GM12892 (cell line): ENCODE measurements around the gene PHEX.

Experiments
- DNase-seq: peaks from one replicate; pipeline ENCODE4 v3.0.0; 2011; ENCODE audit not compliant: insufficient read length
- FAIRE-seq: peaks from 2 replicates; lab custom pipeline; 2011; peaks lifted over from hg19 to GRCh38; lab: Jason Lieb, UNC
- POLR2A ChIP-seq: IDR thresholded peaks from 2 replicates; pipeline ENCODE4 v1.6.1; 2011; ENCODE audit warnings: low read depth, low read length, control low read depth
- POLR2AphosphoS5 ChIP-seq: IDR thresholded peaks from 2 replicates; pipeline ENCODE4 v1.6.1; 2011; ENCODE audit warnings: low read depth, low read length, control low read depth
- TAF1 ChIP-seq: IDR thresholded peaks from 2 replicates; pipeline ENCODE4 v1.6.1; 2011; ENCODE audit warnings: low read depth, mild to moderate bottlenecking, control low read depth, low read length, borderline replicate concordance

PHEX gene

DNA sequence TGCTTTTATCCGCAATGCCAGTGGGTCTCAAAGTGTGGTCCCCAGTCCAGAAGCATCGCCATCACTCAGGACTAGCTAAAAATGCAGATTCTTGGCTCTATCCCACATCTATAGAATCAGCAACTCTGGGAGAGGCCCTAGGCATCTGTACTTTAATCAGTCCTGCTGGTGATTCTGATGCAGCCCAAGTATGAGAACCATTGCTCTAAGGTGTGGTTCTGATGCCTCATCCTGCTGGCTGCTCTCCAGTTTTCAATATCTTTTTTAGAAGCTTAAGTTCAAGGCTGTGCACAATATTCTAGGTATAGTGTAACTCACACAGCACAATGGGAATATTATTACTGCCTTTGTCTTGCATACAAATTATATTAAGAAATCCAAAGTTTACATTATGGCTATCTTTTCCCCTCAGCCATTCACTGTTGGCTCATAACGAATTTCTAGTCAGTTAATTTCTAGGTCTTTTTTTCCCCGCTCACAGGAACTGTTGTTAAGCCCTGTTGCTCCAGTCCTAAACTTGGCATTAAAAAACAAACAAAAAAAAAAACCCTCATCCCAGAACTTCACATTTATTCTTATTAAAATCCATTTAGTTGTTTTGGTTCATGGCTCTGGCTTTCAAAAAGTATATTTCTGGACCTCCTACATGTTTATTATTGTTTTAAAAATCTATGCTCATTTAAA is 109.1 kb downstream of the PHEX start:
- DNase-seq (no peak), FAIRE-seq (no peak)
- no peak for TF ChIP-seq TAF1
- TF ChIP-seq POLR2AphosphoS5, result no peak
- TF ChIP-seq POLR2A, result no peak

DNA sequence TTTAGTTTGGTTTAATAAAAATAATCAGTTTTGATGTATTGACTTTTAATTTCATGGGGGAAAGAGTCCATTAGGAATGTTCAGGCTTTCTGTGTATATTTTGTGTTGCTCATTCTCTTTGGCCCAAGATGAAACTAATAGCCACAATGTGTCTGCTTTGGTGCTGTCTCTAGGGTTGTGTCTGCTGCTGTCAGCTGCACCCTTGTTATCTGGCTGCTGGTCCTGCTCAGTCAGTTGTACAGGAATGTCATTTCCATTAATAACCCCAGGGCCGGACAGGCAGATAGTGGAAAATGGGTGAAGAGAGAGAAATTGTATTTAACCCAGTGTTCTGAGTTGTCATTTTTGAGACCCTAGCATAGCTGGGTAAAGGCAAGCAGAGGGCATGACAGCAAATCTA is 115.1 kb downstream of the PHEX start:
- no peak for DNase-seq
- TF ChIP-seq POLR2A (no peak), POLR2AphosphoS5 (no peak), TAF1 (no peak)
- no peak for FAIRE-seq

DNA sequence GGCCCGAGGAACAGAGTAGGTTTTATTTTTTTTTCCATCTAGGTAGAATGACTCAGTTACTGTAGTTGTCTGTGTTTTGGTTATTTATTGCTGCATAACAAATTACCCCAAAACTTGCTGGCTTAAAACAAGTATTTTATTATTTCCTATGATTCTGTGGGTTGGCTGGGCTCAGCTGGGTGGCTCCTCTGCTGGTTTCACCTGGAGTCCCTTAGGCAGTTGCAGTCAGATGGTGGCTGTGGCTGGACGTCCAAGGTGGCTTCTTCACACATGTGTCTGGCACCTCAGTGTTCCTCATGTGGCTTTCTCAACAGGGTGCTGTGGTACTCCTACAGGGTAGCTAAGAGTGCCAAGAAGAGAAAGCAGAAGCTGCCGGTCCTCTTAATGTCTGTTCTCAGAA is 115.8 kb downstream of the PHEX start:
- FAIRE-seq, result no peak
- TF ChIP-seq POLR2A (no peak), POLR2AphosphoS5 (no peak), TAF1 (no peak)

DNA sequence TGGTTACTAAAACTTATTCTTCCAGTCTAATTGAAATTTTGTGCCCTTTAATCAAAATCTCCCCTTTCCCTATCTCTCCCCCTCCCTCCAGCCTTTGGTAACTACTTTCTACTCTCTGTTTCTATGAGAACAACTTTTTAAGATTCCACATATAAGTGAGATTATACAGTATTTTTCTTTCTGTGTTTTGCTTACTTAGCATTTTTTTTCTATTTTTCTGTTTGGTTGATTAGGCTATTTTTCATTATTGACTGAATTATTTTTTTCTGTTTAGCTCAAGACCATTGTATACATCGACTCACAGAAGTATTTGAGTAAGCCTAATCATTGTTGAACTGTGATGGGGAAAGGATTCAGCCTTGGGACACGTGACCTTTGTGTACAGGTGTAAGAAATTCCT is 116.4 kb downstream of the PHEX start:
- DNase-seq (no peak), FAIRE-seq (no peak)
- TF ChIP-seq TAF1 (no peak), POLR2A (no peak)

More for the DNA sequence above, 115.8 kb downstream of the PHEX start:
- no peak for DNase-seq

DNA sequence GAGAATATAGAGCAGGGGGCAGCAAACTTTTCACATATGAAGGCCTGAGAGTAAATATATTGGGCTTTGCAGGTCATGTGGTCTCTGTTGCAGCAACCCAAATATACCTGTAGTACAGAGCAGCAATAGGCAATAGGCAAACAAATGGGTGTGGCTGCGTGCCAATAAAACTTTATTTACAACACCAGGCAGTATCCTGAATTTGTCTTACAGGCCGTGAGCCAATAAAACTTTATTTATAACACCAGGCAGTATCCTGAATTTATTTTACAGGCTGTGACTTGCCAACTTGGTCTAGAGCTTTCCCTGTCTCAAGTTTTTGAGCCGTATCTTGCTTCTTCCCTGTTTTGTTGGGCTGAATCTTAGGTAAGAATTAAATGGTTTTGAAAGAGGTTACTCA is 118.2 kb downstream of the PHEX start:
- no peak for TF ChIP-seq POLR2AphosphoS5
- no peak for TF ChIP-seq TAF1
- no peak for TF ChIP-seq POLR2A
- FAIRE-seq, result no peak

DNA sequence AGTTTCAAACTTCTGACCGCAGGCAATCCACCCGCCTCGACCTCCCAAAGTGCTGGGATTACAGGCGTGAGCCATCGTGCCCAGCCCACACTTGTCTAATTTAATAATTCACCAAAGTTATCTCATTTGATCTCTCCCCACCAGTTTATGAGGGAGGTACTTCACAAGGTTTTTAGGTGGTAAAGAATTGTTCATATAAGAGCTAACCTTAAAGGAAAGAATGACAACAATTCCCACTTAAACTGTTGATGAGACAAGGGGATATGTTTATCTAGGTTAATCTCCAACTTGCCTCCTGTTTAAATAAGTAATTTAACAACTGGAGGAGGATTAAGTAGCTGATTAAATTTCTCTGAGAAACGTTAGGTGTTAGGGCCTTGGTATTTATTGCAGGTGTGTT is 123.0 kb downstream of the PHEX start:
- FAIRE-seq, result no peak

More for the DNA sequence above, 118.2 kb downstream of the PHEX start:
- DNase-seq, result no peak

DNA sequence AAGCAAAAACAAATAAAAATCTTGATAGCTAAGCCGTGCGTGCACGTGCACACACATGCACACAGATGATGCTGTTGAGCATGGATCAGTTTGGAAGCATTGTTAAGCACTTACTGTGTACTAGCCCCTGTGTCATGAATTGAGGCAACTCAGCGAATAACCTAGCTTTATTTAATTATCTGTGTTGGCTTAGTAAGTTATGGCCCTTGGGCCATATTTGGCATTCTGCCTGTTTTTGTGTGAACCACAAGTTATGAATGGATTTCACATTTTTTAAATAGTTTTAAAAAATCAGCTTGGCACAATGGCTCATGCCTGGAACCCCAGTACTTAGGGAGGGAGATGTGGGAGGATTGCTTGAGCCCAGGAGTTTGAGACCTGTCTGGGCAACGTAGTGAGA is 126.9 kb downstream of the PHEX start:
- FAIRE-seq (no peak), DNase-seq (no peak)
- TF ChIP-seq POLR2A (no peak), TAF1 (no peak), POLR2AphosphoS5 (no peak)

More for the DNA sequence above, 123.0 kb downstream of the PHEX start:
- TF ChIP-seq POLR2A (no peak), POLR2AphosphoS5 (no peak), TAF1 (no peak)
- DNase-seq, result no peak

DNA sequence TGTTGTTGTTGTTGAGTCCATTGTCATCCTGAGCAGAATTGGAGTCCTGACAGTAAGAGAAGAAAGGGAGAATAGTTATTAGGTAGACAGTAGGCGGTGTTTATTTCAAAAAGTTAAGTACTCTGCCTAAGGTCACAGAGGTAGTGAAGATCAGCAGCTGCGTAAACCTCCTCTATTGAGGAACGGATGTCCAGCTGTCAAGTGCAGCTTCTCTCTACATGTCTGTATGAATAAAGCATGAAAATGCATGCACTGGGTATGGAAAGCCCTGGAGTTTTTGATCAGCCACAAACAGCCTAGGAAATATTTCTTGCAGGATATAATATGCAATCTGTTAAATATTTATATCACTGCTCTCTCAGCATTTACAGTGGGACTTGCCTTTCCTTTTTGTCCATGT is 131.2 kb downstream of the PHEX start:
- TF ChIP-seq TAF1 (no peak), POLR2A (no peak), POLR2AphosphoS5 (no peak)
- FAIRE-seq, result no peak
- no peak for DNase-seq

DNA sequence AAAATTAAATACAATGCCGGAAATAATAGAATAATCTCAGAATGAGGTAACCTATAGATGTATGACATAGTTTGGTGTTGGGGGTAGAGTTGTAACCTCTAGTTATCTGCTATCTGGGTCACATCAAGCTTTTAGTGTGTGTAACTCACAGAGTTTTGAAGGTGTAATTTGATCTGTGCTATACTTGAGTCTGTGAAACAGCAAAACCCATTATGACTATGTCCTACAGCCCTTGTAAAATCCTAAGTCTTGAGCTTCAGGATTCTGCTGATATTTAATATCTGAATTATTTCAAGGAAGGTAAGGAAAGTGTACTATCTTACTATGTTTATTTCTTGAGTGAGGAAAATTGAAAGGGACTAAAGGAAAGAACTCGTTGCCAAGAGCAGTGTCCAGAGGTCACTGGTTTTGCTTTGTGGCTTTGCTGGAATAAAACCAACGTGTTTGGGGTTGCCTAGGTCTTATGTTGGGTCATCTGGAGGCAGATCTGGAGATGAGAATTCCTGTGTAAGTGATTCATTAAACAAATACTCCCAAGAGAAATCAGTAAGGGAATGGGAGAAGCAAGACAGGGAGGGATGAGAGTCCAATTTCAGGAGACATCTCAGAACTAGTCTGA is 132.8 kb downstream of the PHEX start:
- TF ChIP-seq POLR2AphosphoS5, result no peak
- no peak for TF ChIP-seq TAF1
- no peak for TF ChIP-seq POLR2A
- FAIRE-seq, result no peak
- DNase-seq, result no peak

DNA sequence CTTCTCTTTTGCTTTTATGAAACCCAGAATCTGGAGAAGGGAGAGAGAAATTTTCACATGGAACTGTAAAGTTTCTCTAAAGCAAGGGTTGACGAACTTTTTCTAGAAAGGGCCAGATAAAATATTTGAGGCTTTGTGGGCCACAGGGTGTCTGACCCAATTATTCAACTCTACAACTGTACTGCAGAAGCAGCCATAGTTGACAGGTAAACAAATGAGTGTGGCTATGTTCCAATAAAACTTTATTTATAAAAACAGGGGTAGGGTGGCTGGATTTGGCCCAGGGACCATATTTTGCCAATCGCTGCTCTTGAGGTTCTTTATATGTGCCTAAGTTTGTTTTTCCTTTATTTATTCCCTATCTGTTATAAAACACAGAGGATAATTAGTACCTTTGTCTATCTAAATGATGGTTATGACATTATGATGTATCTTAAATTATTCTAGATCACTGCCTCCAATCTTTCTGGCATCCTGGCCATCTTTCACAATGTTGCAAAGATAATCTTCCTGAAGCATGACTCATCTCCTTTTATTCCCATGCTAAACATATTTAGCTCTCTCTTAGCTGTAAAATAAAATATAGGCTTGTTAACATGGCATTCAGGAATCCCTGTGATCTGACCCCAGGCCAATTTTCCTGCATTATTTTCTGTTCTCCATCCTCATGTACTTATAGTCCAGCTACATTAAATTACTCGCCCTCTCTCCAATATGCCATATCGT is 133.8 kb downstream of the PHEX start:
- DNase-seq (no peak), FAIRE-seq (no peak)
- TF ChIP-seq POLR2A (no peak), POLR2AphosphoS5 (no peak), TAF1 (no peak)

DNA sequence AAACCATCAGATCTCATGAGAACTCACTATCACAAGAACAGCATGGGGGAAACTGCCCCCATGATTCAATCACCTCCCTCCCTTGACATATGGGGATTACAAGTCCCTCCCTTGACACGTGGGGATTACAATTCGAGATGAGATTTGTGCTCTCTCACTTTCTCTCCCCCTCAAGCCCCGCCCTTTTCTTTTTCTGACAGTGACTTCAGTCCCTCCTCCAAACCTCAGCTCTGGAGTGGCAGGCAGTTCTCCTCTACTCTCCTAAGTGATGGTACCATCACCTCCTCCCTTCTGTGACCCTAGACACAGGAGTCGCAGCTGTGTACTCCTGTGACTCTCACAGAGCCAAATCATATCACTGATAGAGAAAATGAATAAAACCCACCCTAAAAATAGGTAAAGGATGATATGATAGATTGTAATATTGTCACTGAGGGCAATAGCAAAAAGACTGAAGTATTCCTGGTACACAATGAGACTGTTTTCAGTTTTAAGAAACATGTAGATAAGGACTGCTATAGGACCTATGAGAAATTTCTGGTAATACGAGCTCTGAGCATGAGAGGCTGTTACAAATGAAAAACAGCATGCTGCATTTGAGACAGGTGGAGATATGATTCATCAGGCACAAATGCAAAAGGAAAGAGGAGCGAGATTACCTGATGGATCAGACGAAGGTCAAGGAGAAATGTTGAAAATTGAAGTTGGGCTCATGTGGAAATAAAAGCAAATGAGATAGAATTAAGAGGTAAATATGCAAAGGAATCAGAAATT is 139.3 kb downstream of the PHEX start:
- DNase-seq, result no peak
- TF ChIP-seq POLR2AphosphoS5 (no peak), TAF1 (no peak), POLR2A (no peak)
- FAIRE-seq, result no peak

DNA sequence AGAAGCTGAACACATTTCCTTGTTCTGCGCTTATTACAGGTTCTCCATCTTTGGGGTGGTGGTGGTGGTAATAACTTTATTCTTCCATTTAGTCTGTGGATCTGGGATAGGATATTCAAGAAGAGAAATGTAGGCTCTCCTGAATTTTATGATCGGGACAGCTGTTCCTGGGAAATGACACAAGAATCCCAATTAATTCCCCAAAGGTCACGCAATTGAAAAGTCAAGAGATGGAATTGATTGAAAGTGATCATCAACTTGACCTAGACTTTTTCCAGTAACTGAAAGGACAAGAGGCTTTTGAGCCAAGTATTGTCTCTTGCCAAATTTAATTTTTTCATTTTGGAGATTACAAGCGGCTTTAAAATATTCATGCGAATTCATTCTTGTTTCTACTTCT is 141.8 kb downstream of the PHEX start:
- no peak for FAIRE-seq

More for the DNA sequence above, 141.8 kb downstream of the PHEX start:
- no peak for DNase-seq
- TF ChIP-seq POLR2AphosphoS5 (no peak), TAF1 (no peak), POLR2A (no peak)
